Stomach (tissue), 4 donors: ENCODE results near the gene XXYLT1.

Experiments
- CTCF ChIP-seq, 7 experiments: fragments of 450-650 bp in 4 of 7; fragments of 200-600 bp in 3 of 7; sonication (generic) in 3 of 7; IDR thresholded peaks; one replicate each; pipeline ENCODE4 v1.5.1; 2016 to 2019; ENCODE audit warnings: antibody characterized with exemption in 7 of 7, control low read depth in 2 of 7, mild to moderate bottlenecking in 1 of 7
- EP300 ChIP-seq: sonication (generic); formaldehyde crosslinking; IDR thresholded peaks from one replicate; pipeline ENCODE4 v1.6.1; 2017; ENCODE audit warnings: antibody characterized with exemption
- POLR2A ChIP-seq, 4 donors: fragments of 450-650 bp; IDR thresholded peaks; one replicate each; pipeline ENCODE4 v1.6.1; 2016; ENCODE audit warnings: antibody characterized with exemption in 4 of 4, control low read depth in 2 of 4, mild to moderate bottlenecking in 1 of 4, moderate library complexity in 1 of 4
- POLR2AphosphoS5 ChIP-seq, 3 donors: sonication (generic); formaldehyde crosslinking; IDR thresholded peaks; one replicate each; pipeline ENCODE4 v1.6.1; 2016; ENCODE audit warnings: antibody characterized with exemption in 3 of 3

GRCh38 chr3:195065142-195065863 lies 205.7 kb downstream of the XXYLT1 start:
- TF ChIP-seq CTCF (IDR thresholded peaks at IDR 0.05) (no peak), POLR2A (IDR thresholded peaks at IDR 0.05) (no peak), EP300 (no peak), POLR2AphosphoS5 (IDR thresholded peaks at IDR 0.05) (no peak)
